Endothelial cell of umbilical vein (primary cell): ENCODE measurements around the gene UNKL. TPM values are rescaled to one million over a fixed set of nuclear protein-coding genes. Genes with fewer than 3 reads are reported as not detected.

Experiments used
- BruUV-seq: library from RNA; stranded (reverse); fragments of 400-500 nt; replicated peaks from 2 replicates; lab custom pipeline; 2021; lab: Mats Ljungman, UMichigan
- CTCF ChIA-PET: fragments of 300-600, 350-600 bp; sonication (Branson Sonifier 250); formaldehyde crosslinking; loops from one replicate; lab custom pipeline; 2021; ENCODE audit warnings: antibody characterized with exemption, inconsistent platforms; lab: Charles Lee
- POLR2A ChIA-PET: fragments of 300-600, 350-600 bp; sonication (Branson Sonifier 250); formaldehyde crosslinking; loops from one replicate; lab custom pipeline; 2021; ENCODE audit warnings: antibody characterized with exemption, inconsistent platforms; lab: Charles Lee
- DNase-seq: peaks from one replicate; pipeline ENCODE4 v3.0.0-alpha.2; 2011; ENCODE audit warnings: low read depth, low spot score
- FAIRE-seq: peaks from 2 replicates; lab custom pipeline; 2011; peaks lifted over from hg19 to GRCh38; lab: Jason Lieb, UNC
- H2AFZ ChIP-seq: 2 replicates; pipeline ENCODE4 v1.6.0; 2012; ENCODE audit warnings: low read depth, low read length, control low read depth, inconsistent platforms
- H3K27ac ChIP-seq: 2 replicates; pipeline ENCODE4 v1.5.1; 2011; ENCODE audit warnings: low read depth, mild to moderate bottlenecking, control low read depth, low read length, moderate library complexity; ENCODE audit not compliant: insufficient read depth
- H3K27me3 ChIP-seq, 2 experiments: 2 replicates each; pipeline versions ENCODE4 v1.6.0 to v1.6.1; 2011; ENCODE audit warnings: low read length in 2 of 2, mixed read lengths in 1 of 2; ENCODE audit not compliant: control insufficient read depth in 2 of 2, insufficient read depth in 2 of 2
- H3K36me3 ChIP-seq, 2 experiments: 2 replicates in 1 of 2; 3 replicates in 1 of 2; pipeline ENCODE4 v1.5.1; 2011; ENCODE audit warnings: low read length in 2 of 2, mild to moderate bottlenecking in 1 of 2, moderate library complexity in 1 of 2; ENCODE audit not compliant: control insufficient read depth in 2 of 2, insufficient read depth in 2 of 2; ENCODE audit errors: extremely low read depth in 1 of 2
- H3K4me1 ChIP-seq: 3 replicates; pipeline ENCODE4 v1.5.1; 2011; ENCODE audit warnings: mild to moderate bottlenecking, low read length; ENCODE audit not compliant: control insufficient read depth, insufficient read depth; ENCODE audit errors: extremely low read depth
- H3K4me2 ChIP-seq: 2 replicates; pipeline ENCODE4 v1.6.1; 2011; ENCODE audit warnings: low read length, control low read depth, mixed read lengths; ENCODE audit not compliant: insufficient read depth
- H3K4me3 ChIP-seq, 3 experiments: fragments of 200-600 bp in 1 of 3; sonication (generic), shearing (Covaris generic) in 1 of 3; replicated peaks in 1 of 3; 2 replicates each; pipeline ENCODE4 v1.5.1; 2011 to 2016; ENCODE audit warnings: control low read depth in 3 of 3, low read length in 3 of 3, mild to moderate bottlenecking in 2 of 3, inconsistent platforms in 1 of 3, low read depth in 1 of 3, moderate library complexity in 1 of 3; ENCODE audit not compliant: insufficient read depth in 1 of 3
- H3K79me2 ChIP-seq: 2 replicates; pipeline ENCODE4 v1.6.0; 2012; ENCODE audit warnings: low read length, inconsistent platforms; ENCODE audit not compliant: control insufficient read depth, insufficient read depth
- H3K9ac ChIP-seq: replicated peaks from 2 replicates; pipeline ENCODE3; 2011; ENCODE audit warnings: low read length, control low read depth; ENCODE audit not compliant: insufficient read depth; ENCODE audit errors: extremely low read depth
- H3K9me1 ChIP-seq: replicated peaks from 3 replicates; pipeline ENCODE4 v1.6.0; 2011; ENCODE audit warnings: mild to moderate bottlenecking, low read length; ENCODE audit not compliant: control insufficient read depth, insufficient read depth; ENCODE audit errors: extremely low read depth
- H3K9me3 ChIP-seq: replicated peaks from 2 replicates; pipeline ENCODE4 v1.5.1; 2012; ENCODE audit warnings: low read length, inconsistent platforms; ENCODE audit not compliant: control insufficient read depth, insufficient read depth
- H4K20me1 ChIP-seq: replicated peaks from 2 replicates; pipeline ENCODE3; 2011; ENCODE audit warnings: mild to moderate bottlenecking, low read length; ENCODE audit not compliant: control insufficient read depth, insufficient read depth; ENCODE audit errors: extremely low read depth
- CTCF ChIP-seq, 2 donors: IDR thresholded peaks; 1 replicate in 1 of 2; 2 replicates in 1 of 2; pipeline ENCODE4 v1.5.1; 2011; ENCODE audit warnings: low read length in 2 of 2, mild to moderate bottlenecking in 2 of 2, moderate library complexity in 2 of 2, control low read depth in 1 of 2, inconsistent platforms in 1 of 2, low read depth in 1 of 2; ENCODE audit not compliant: insufficient read depth in 1 of 2; ENCODE audit errors: extremely low read depth in 1 of 2
- EZH2 ChIP-seq: IDR thresholded peaks from 2 replicates; pipeline ENCODE4 v1.6.1; 2012; ENCODE audit warnings: borderline replicate concordance, low read depth, mild to moderate bottlenecking, moderate library complexity, low read length, inconsistent platforms; ENCODE audit not compliant: severe bottlenecking
- GATA2 ChIP-seq: IDR thresholded peaks from 2 replicates; pipeline ENCODE4 v1.7.0; 2011; ENCODE audit warnings: low read depth, mild to moderate bottlenecking, moderate library complexity, mixed read lengths, low read length; ENCODE audit not compliant: insufficient read length, insufficient read depth
- JUN ChIP-seq: IDR thresholded peaks from 2 replicates; pipeline ENCODE4 v1.6.1; 2011; ENCODE audit warnings: borderline replicate concordance, low read depth; ENCODE audit not compliant: insufficient read length, insufficient read depth
- POLR2A ChIP-seq: IDR thresholded peaks from 2 replicates; pipeline ENCODE4 v1.6.1; 2012; ENCODE audit warnings: low read depth, mild to moderate bottlenecking, control low read depth, low read length
- dilution Hi-C: fragments of 300-500 bp; cut with MboI; formaldehyde crosslinking; loops from one replicate; pipeline ENCODE4 v1.15.0; 2019; ENCODE audit warnings: low sequenced_read_pairs; ENCODE audit not compliant: extremely low pct_ligation_motif_present
- intact Hi-C: fragments of 100-400 bp; cut with micrococcal nuclease; formaldehyde crosslinking; loops from one replicate; pipeline ENCODE4 v1.10.0; 2022
- polyA plus RNA-seq, 4 experiments: library from polyadenylated mRNA; depleted of rRNA in 3 of 4; stranded (reverse) in 3 of 4; unstranded in 1 of 4; fragments of >200 nt; gene quantifications; 2 replicates each; pipeline versions ENCODE4 v1.2.1 to v1.2.3, GENCODE V29; 2011 to 2012; ENCODE audit warnings: missing spikeins in 1 of 4
- total RNA-seq: library from RNA; stranded (reverse); gene quantifications from 2 replicates; pipeline ENCODE4 v1.2.3, GENCODE V29; 2021

The UNKL gene
- total and polyA plus RNA-seq, 2 donors (not counting 3 experiments of a cell fraction or from before 2014, with no cell fraction given), result 17.1 to 32.8 TPM

- Histone ChIP-seq H3K9ac (peak overlapping the region; percentile 72), H3K36me3 (peaks cover 0 to 11% of the 10 kb centered on the region in 2 experiments), H2AFZ (no peak overlapping the region), H3K27me3 (no peaks in the 10 kb centered on the region), H3K4me1 (peaks cover 13% of the 10 kb centered on the region), H3K9me3 (no peaks in the 10 kb centered on the region), H3K27ac (no peak overlapping the region), H3K79me2 (peaks cover 44% of the 10 kb centered on the region), H4K20me1 (no peaks in the 10 kb centered on the region), H3K4me2 (peak overlapping the region; percentile 87), H3K9me1 (no peaks in the 10 kb centered on the region), H3K4me3 (peak overlapping the region; percentile 61 to 84 (median 69))
- FAIRE-seq (no peak), DNase-seq (no peak)
- dilution Hi-C loops, result no loop called here
- CTCF ChIA-PET, result interaction anchor here (1.5 kb wide), 1 partner anchor 12 kb away, joined by 4 read pairs; no protein-coding TSS in a partner anchor
- POLR2A ChIA-PET, result no interaction called here
- BruUV-seq, result no TSS peak
- TF ChIP-seq EZH2, result no peak
- no peak for TF ChIP-seq GATA2
- TF ChIP-seq CTCF (IDR thresholded peaks at IDR 0.05; ENCODE audit: extremely low read depth in 1 of 2, insufficient read depth in 1 of 2, low read depth in 1 of 2, low read length in 2 of 2), result no peak
- TF ChIP-seq POLR2A, result no peak
- TF ChIP-seq JUN, result no peak
- intact Hi-C loops, result no loop called here
Measured at GRCh38 chr16:1350691-1351090, 63.8 kb downstream of the UNKL start.

GRCh38 chr16:1349951-1350350 lies 64.6 kb downstream of the UNKL start:
- Histone ChIP-seq H3K79me2 (peaks cover 36% of the 10 kb centered on the region), H4K20me1 (no peaks in the 10 kb centered on the region), H3K27ac (no peak overlapping the region), H3K9me3 (no peaks in the 10 kb centered on the region), H3K4me3 (no peak overlapping the region), H3K4me1 (peaks cover 13% of the 10 kb centered on the region), H3K36me3 (peaks cover 0 to 11% of the 10 kb centered on the region in 2 experiments), H2AFZ (no peak overlapping the region), H3K4me2 (no peak overlapping the region), H3K9me1 (no peaks in the 10 kb centered on the region), H3K27me3 (no peaks in the 10 kb centered on the region), H3K9ac (no peak overlapping the region)
- dilution Hi-C loops (no loop called here), intact Hi-C loops (no loop called here)
- ChIA-PET POLR2A (no interaction called here), CTCF (interaction anchor here (2.2 kb wide), 1 partner anchor 14 kb away, joined by 5 read pairs; no protein-coding TSS in a partner anchor)
- no peak for TF ChIP-seq GATA2
- DNase-seq (no peak), FAIRE-seq (no peak)
- no TSS peak for BruUV-seq
